Fibroblast of lung (primary cell): ENCODE data around the gene CA5A. TPM values are rescaled to one million over a fixed set of nuclear protein-coding genes. Genes with fewer than 3 reads are reported as not detected.
"Not testable (repeated sequence)": the region's sequence is repeated elsewhere in the genome, so short reads cannot be mapped to it uniquely, and the experiment has no call there.

Experiments
- DNase-seq, 2 donors: peaks; one replicate each; pipeline versions ENCODE4 v3.0.0 to v3.0.0-alpha.2; 2010; ENCODE audit warnings: low read depth in 2 of 2
- H2AFZ ChIP-seq: 2 replicates; pipeline ENCODE4 v1.5.1; 2012; ENCODE audit warnings: low read length, control low read depth, inconsistent platforms
- H3K27ac ChIP-seq: 2 replicates; pipeline ENCODE4 v1.5.1; 2011; ENCODE audit warnings: low read length, control low read depth; ENCODE audit not compliant: insufficient read depth
- H3K27me3 ChIP-seq: 2 replicates; pipeline ENCODE4 v1.5.1; 2011; ENCODE audit warnings: mild to moderate bottlenecking, low read length; ENCODE audit not compliant: control insufficient read depth, insufficient read depth
- H3K36me3 ChIP-seq: 2 replicates; pipeline ENCODE4 v1.5.1; 2011; ENCODE audit warnings: low read length; ENCODE audit not compliant: control insufficient read depth, insufficient read depth
- H3K4me1 ChIP-seq: 2 replicates; pipeline ENCODE4 v1.5.1; 2011; ENCODE audit warnings: low read length; ENCODE audit not compliant: control insufficient read depth, insufficient read depth; ENCODE audit errors: extremely low read depth
- H3K4me2 ChIP-seq: 2 replicates; pipeline ENCODE4 v1.5.1; 2011; ENCODE audit warnings: low read length, control low read depth; ENCODE audit not compliant: insufficient read depth; ENCODE audit errors: extremely low read depth
- H3K4me3 ChIP-seq, 4 experiments: fragments of 200-600 bp in 1 of 4; sonication (generic) in 1 of 4; replicated peaks in 1 of 4; 2 replicates each; pipeline ENCODE4 v1.5.1; 2011 to 2016; ENCODE audit warnings: low read length in 4 of 4, low read depth in 3 of 4, mild to moderate bottlenecking in 3 of 4, control low read depth in 2 of 4, inconsistent platforms in 1 of 4, mixed read lengths in 1 of 4; ENCODE audit not compliant: insufficient read depth in 1 of 4; ENCODE audit errors: control extremely low read depth in 1 of 4
- H3K79me2 ChIP-seq: 2 replicates; pipeline ENCODE4 v1.5.1; 2012; ENCODE audit warnings: mild to moderate bottlenecking, low read length, inconsistent platforms; ENCODE audit not compliant: control insufficient read depth, insufficient read depth
- H3K9ac ChIP-seq: 2 replicates; pipeline ENCODE4 v1.5.1; 2011; ENCODE audit warnings: mild to moderate bottlenecking, low read length, control low read depth; ENCODE audit not compliant: insufficient read depth
- H3K9me3 ChIP-seq: 2 replicates; pipeline ENCODE4 v1.5.1; 2012; ENCODE audit warnings: low read depth, low read length; ENCODE audit not compliant: control insufficient read depth, insufficient read depth
- H4K20me1 ChIP-seq: 2 replicates; pipeline ENCODE4 v1.5.1; 2011; ENCODE audit warnings: low read length; ENCODE audit not compliant: control insufficient read depth, insufficient read depth; ENCODE audit errors: extremely low read depth
- CTCF ChIP-seq, 2 donors: IDR thresholded peaks in 1 of 2; conservative IDR thresholded peaks in 1 of 2; 1 replicate in 1 of 2; 2 replicates in 1 of 2; pipeline ENCODE4 v1.5.1; 2011 to 2012; ENCODE audit warnings: low read length in 2 of 2, control low read depth in 1 of 2, inconsistent platforms in 1 of 2, low read depth in 1 of 2, mild to moderate bottlenecking in 1 of 2
- polyA plus RNA-seq, 2 donors: library from polyadenylated mRNA; depleted of rRNA in 1 of 2; stranded (reverse) in 1 of 2; unstranded in 1 of 2; fragments of >200 nt; gene quantifications; 2 replicates each; pipeline ENCODE4 v1.2.1, GENCODE V29; 2011 to 2012; ENCODE audit warnings: missing spikeins in 1 of 2
- total RNA-seq: library from RNA; depleted of rRNA; stranded (reverse); fragments of >200 nt; gene quantifications from 2 replicates; pipeline ENCODE4 v1.2.1, GENCODE V29; 2014

CA5A gene
- total and polyA plus RNA-seq, 2 donors (not counting 1 experiment from before 2014, with no cell fraction given): not detected

- TF ChIP-seq CTCF (conservative IDR thresholded peaks at IDR 0.05 in 1 of 2, IDR thresholded peaks at IDR 0.05 in 1 of 2; ENCODE audit: low read depth in 1 of 2, low read length in 2 of 2): peak in 1 of 2 donors; percentile 3
- not testable (repeated sequence) for H3K27me3 ChIP-seq, H2AFZ ChIP-seq, H3K4me1 ChIP-seq, H3K4me2 ChIP-seq, DNase-seq, H3K9me3 ChIP-seq, H4K20me1 ChIP-seq, H3K79me2 ChIP-seq, H3K36me3 ChIP-seq, H3K4me3 ChIP-seq, H3K27ac ChIP-seq, H3K9ac ChIP-seq
Observed at GRCh38 chr16:87889762-87890161, 46.6 kb downstream of the CA5A start.

GRCh38 chr16:87888346-87888745, 48.0 kb downstream of the CA5A start:
- not testable (repeated sequence) for H3K9me3 ChIP-seq, H3K4me3 ChIP-seq, H2AFZ ChIP-seq, DNase-seq, H3K36me3 ChIP-seq, H3K27me3 ChIP-seq, H3K79me2 ChIP-seq, H4K20me1 ChIP-seq, H3K27ac ChIP-seq, H3K4me1 ChIP-seq, H3K4me2 ChIP-seq, H3K9ac ChIP-seq

- not testable (repeated sequence) for H3K36me3 ChIP-seq, H3K4me3 ChIP-seq, H3K9me3 ChIP-seq, H3K4me2 ChIP-seq, H3K79me2 ChIP-seq, H3K9ac ChIP-seq, H3K4me1 ChIP-seq, H3K27me3 ChIP-seq, H3K27ac ChIP-seq, H2AFZ ChIP-seq, DNase-seq, H4K20me1 ChIP-seq
Observed at GRCh38 chr16:87887931-87888330, 48.4 kb downstream of the CA5A start.

GRCh38 chr16:87885371-87885967, 50.9 kb downstream of the CA5A start:
- H3K27me3 ChIP-seq, H3K4me2 ChIP-seq, H3K36me3 ChIP-seq, H3K4me1 ChIP-seq, H2AFZ ChIP-seq, DNase-seq, H3K9me3 ChIP-seq, H3K4me3 ChIP-seq, H3K27ac ChIP-seq, H3K79me2 ChIP-seq, H4K20me1 ChIP-seq, H3K9ac ChIP-seq: not testable (repeated sequence)
